HuH-7.5 (cell line): ENCODE results near the gene OR4C46.
"Not testable (repeated sequence)": the region's sequence is repeated elsewhere in the genome, so short reads cannot be mapped to it uniquely, and the experiment has no call there.

Experiments used
- DNase-seq: peaks from one replicate; pipeline ENCODE4 v3.0.0; 2011; ENCODE audit warnings: low spot score

The OR4C46 gene

DNA sequence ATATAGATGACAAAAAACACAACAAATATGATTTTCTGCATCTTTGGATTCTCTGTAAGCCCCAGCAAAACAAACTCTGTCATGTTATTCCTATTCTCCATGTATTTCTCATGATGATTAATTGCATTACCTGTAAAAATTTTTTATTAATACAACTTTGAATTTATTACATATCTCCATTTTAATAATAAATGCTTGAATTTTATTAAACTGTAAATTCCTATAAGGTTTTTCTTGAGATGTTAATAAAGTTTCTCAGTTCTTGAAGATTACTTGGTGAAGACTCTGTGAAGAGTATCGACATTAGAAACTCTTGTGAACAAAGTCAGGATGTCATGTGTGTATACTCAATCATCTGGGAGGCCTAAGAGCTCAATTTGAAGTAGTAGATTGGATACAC lies at the start of gene OR4C46:
OR4C46 (minus strand) TSS at position 101 of the 400 bp plus-strand sequence; CDS start at position 101, 0 bp downstream.
- DNase-seq, result no peak

DNA sequence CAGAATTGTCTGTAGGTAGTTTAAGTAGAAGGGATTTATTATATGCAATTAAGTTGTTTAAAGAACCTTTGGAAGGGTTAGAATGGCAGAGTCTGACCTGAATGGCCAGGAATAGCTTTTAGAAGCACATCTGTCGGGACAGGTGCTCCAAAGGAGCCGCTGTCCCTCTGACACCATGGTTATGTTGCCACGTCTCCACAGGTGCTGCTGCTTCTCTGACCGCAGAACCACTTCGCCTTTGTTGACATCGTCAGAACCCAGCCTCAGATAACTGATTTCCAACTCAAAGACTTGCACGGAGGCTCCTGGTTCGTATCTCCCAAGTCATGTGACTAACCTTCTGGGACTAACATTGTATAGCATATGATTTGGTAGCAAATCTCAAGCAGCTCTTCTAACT lies 41.8 kb upstream of the OR4C46 start:
- DNase-seq, result not testable (repeated sequence)

DNA sequence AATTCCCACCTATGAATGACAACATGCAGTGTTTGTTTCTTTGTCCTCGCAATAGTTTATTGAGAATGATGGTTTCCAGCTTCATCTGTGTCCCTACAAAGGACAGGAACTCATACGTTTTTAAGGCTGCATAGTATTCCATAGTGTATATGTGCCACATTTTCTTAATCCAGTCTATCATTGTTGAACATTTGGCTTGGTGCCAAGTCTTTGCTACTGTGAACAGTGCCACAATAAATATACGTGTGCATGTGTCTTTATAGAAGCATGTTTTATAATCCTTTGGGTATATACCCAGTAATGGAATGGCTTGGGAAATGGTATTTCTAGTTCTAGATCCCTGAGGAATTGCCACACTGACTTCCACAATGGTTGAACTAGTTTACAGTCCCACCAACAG lies 42.4 kb downstream of the OR4C46 start:
- DNase-seq, result not testable (repeated sequence)

DNA sequence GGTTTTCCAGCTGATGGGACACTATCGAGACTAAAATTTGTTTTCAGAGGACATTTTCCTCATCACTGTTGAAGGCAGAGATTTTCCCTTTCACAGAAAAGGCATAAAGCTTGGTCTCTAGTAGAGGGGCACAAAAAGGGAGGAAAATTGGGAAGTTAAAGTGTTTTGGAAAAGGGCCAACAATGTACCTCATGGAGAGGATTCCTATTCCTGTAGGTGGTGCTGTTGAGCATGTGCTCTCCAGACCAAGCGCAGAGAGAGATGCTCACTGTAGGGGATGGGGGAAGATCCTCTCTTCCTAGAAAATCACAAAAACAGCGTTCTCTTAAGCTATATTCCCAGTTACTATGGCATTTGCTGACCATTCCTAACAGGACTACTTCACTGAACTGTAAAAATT lies 44.9 kb downstream of the OR4C46 start:
- DNase-seq, result no peak

DNA sequence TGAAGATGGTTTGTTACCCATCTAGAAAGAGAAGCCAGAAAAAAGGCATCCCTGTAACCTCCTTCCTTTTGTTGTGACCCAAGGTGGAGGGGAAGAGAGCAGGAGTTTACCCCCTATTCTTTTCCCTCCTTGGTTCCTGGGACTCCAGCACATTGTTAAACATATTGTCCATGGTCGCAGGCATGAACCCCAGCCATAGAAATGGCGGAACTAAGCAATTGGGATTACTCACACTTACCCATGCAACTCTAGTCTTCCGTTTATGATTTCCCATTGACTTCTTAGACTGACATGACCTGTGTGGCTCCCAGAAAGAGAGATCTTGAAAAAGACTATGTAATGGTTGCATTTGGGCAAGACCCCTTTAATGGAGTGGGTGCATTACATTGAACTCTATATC lies 45.4 kb downstream of the OR4C46 start:
- DNase-seq, result no peak
